Measurements from ENCODE around the gene ITGB2.

The ITGB2 gene

GRCh38 chr21:44962403-44962966 lies 41.8 kb upstream of the ITGB2 start:
- no peak overlapping the region for H3K4me3 ChIP-seq
- peaks cover 53% of the 10 kb centered on the region for H3K36me3 ChIP-seq
- no peak overlapping the region for H3K27ac ChIP-seq
- no peak overlapping the region for H3K4me2 ChIP-seq
- TF ChIP-seq Cebpa-rat (IDR thresholded peaks at IDR 0.05) = no peak
- H3K4me1 ChIP-seq = peaks cover 87% of the 10 kb centered on the region
- H3K27me3 ChIP-seq = no peaks in the 10 kb centered on the region
- no peaks in the 10 kb centered on the region for H3K9me3 ChIP-seq
- no peak overlapping the region for H3K9ac ChIP-seq
- peaks cover 99% of the 10 kb centered on the region for H4K20me1 ChIP-seq

DNA sequence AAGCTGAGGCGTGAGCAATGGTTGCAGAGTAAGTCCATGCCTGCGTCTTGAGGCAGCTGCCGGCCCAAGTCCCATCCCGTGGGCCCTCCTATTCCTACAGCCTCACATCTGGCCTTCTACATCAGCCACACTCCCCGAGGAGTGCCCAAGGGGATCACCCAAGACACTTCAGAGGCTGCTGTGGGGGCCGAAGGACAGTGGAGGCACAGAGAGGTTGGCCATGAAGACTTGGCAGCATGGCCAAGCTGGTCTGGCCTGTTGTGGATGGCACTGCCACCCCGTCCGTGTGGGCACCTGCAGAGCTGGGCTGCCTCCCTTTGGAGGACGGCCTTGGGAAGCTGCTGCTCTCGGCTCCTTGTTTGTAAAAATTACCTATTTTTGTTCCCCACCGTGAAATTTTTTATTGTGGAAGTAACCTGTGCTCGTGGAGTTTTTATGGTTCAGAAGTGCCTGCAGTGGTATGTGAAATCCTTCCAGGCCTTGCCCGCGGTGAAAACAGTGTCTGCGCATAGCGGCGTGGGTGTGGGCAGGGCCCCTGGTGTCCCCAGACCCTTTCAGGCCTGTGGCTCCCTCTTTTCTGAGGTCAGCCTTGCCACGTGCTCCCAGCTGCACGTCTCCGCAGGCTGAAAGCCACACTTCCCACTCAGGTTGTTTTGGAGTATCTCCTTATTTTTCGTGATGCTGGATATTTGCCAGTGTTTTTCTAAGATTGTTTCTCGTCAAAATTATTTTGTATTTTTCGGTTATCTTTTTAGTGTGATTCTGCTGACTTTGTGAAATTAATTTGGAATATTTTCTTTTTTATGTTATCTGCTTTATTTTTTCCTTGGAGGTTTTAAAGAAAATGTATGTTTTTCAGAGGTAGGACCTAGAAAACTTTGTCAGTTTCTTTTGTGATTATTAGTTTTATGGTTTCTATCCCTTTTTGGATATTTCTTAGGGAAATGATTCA lies 39.7 kb upstream of the ITGB2 start:
- H3K27ac ChIP-seq = no peak overlapping the region
- peaks cover 99% of the 10 kb centered on the region for H4K20me1 ChIP-seq
- no peaks in the 10 kb centered on the region for H3K27me3 ChIP-seq
- no peak for TF ChIP-seq Cebpa-rat (IDR thresholded peaks at IDR 0.05)
- no peaks in the 10 kb centered on the region for H3K9me3 ChIP-seq
- no peak overlapping the region for H3K4me3 ChIP-seq
- peaks cover 47% of the 10 kb centered on the region for H3K36me3 ChIP-seq
- H3K4me1 ChIP-seq = peaks cover 87% of the 10 kb centered on the region
- H3K9ac ChIP-seq = peak overlapping the region; percentile 42; the same call in 1 of the 2 replicates
- peak overlapping the region; percentile 91 for H3K4me2 ChIP-seq

DNA sequence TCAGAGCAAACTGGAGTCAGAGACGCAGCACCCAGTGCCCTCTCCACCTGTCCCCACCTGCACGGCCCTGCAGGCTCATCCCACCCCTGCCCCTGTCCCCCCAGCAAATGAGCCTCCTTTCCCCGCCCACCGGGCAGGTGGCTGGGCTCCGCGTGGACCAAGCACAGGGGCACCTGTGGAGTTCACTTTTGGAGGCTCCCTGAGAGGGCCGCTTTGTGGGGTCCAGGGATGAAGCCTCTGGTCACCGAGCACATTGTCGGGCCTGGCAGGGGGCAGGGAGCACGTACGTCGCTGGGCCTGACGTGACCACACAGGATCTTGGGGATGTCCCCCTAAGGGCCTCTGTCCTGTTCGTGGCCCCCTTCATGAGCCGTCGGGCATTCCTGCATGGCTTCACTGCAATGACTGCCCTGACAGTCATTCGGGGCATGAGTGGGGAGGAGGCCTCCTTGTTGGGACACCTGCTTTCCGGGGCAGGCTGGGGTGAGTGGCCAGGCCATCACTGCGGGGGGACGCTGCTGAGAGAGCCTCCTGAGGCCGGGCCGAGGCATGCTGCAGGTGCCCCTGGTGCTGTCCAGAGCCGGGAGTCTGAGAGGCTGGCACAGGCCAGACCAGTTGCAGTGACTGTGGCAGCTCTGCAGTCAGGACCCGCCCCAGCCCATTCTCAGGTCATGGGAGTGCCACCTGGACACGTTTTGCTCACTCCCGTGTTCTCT lies 38.8 kb upstream of the ITGB2 start:
- Histone ChIP-seq H3K9me3 (no peaks in the 10 kb centered on the region), H3K4me2 (peak overlapping the region; percentile 91), H3K4me1 (peaks cover 87% of the 10 kb centered on the region), H3K4me3 (peak overlapping the region; percentile 56), H4K20me1 (peaks cover 98% of the 10 kb centered on the region), H3K36me3 (peaks cover 47% of the 10 kb centered on the region), H3K27ac (peak overlapping the region; percentile 62; the same call in 1 of the 2 replicates), H3K9ac (peak overlapping the region; percentile 42; the same call in 1 of the 2 replicates), H3K27me3 (no peaks in the 10 kb centered on the region)
- no peak for TF ChIP-seq Cebpa-rat (IDR thresholded peaks at IDR 0.05)

DNA sequence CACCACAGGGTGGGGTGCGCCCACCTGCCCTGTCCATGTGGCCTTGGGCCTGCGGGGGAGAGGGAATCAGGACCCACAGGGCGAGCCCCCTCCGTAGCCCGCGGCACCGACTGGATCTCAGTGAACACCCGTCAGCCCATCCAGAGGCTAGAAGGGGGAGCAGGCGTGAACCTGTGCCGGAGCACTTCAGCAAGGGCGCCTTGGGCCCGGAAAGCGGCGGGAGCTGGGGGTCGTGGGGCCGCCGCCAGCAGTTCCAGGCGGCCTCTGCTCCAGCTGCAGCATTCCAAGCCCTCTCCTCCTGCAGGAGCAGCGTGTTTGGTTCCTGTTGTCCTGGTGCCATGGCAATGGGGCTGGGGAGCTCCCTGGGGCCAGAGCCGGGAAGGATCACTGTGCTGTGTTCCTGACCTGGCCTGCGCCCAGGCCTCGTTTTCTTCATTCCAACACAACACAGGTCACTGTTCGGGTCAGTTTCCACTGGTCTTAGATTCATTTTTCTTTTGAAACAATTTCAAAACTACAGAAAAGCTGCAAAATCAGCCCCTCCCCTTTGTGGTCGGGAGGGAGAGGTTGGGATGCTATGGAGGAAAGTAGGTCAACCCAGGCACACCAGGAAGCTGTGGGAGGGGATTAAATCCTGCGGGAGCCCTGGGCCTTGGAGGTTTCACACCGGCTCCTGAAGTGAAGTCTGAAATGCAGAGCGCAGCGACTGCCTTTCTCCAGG lies 37.9 kb upstream of the ITGB2 start:
- H3K27me3 ChIP-seq = no peaks in the 10 kb centered on the region
- peaks cover 99% of the 10 kb centered on the region for H4K20me1 ChIP-seq
- no peak for TF ChIP-seq Cebpa-rat (IDR thresholded peaks at IDR 0.05)
- H3K9me3 ChIP-seq = no peaks in the 10 kb centered on the region
- peaks cover 47% of the 10 kb centered on the region for H3K36me3 ChIP-seq
- peaks cover 88% of the 10 kb centered on the region for H3K4me1 ChIP-seq
- H3K4me2 ChIP-seq = peak overlapping the region; percentile 91
- H3K9ac ChIP-seq = peak overlapping the region; percentile 42; the same call in 1 of the 2 replicates
- H3K27ac ChIP-seq = peak overlapping the region; percentile 62; the same call in 1 of the 2 replicates
- H3K4me3 ChIP-seq = peak overlapping the region; percentile 56

DNA sequence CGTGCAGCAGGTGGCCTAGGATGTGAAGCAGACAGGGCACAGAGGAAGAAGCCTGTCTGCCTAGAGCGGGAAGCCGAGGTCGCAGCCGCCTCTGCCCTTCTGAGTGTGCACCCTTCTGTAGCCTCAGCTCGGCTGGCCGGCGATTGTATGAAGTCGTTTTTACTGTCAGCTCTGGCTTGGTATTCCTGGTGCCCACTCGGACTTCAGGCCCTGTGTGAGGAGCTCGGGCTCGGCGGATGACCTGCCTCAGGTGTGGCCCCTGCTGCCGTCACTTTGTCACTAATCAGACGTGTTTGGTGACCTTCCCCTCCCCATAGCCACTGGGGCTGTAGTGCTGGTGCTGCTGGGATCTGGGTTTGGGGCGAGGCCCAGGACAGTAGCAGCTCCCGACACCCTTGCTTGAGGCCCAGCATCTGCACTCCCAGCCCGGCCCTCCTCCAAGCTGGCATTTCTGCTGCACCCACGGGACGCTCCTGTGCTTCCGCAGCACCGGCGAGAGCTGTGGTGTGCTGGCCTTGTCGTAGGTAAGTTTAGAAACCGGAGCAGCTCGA lies 37.3 kb upstream of the ITGB2 start:
- H3K9ac ChIP-seq = peak overlapping the region; percentile 42; the same call in 1 of the 2 replicates
- H3K36me3 ChIP-seq = peaks cover 46% of the 10 kb centered on the region
- H3K27ac ChIP-seq = peak overlapping the region; percentile 62; the same call in 1 of the 2 replicates
- no peak for TF ChIP-seq Cebpa-rat (IDR thresholded peaks at IDR 0.05)
- H3K4me1 ChIP-seq = peaks cover 88% of the 10 kb centered on the region
- no peaks in the 10 kb centered on the region for H3K27me3 ChIP-seq
- H3K4me3 ChIP-seq = peak overlapping the region; percentile 56
- H3K9me3 ChIP-seq = no peaks in the 10 kb centered on the region
- peak overlapping the region; percentile 91 for H3K4me2 ChIP-seq
- H4K20me1 ChIP-seq = peaks cover 99% of the 10 kb centered on the region

DNA sequence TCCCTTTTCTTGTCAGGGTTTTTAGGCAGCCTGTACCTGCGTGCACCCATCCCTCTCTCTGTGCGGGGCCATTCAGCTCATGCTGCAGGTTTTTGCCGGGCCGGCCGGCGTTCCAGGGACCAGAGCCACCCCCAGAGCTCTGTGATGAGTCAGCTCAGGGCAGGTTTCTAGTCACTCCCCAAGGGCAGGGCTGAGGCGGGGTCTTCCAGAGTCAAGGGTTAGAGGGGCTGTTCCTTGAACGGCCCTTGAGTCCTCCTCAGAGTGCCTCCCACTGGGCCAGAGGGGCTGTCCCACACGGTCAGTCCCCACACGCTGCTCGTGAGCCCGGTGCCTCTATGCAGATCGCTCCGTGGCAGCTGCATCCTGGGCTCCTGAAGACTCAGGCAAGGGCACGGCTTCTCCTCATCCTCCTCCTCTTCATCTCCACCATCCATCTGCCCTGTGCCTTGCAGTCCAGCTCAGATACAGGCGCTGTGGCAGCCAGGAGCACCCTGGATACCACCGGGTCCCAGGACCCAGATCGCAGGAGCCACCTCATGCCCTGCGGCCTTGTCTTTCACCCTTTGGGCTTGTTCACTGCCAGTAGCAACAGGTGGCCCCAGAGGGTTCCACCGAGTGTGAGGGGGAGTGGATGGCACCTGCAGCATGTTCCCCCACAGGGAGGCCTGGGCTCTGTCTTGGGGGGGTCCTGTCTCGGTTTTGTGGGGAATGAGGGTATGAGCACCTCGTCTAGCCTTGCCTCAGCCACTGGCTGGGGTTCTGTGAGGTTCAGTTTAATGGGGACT lies 36.5 kb upstream of the ITGB2 start:
- no peaks in the 10 kb centered on the region for H3K27me3 ChIP-seq
- peaks cover 39% of the 10 kb centered on the region for H3K36me3 ChIP-seq
- peak overlapping the region; percentile 42 for H3K9ac ChIP-seq
- no peaks in the 10 kb centered on the region for H3K9me3 ChIP-seq
- no peak for TF ChIP-seq Cebpa-rat (IDR thresholded peaks at IDR 0.05)
- peaks cover 88% of the 10 kb centered on the region for H3K4me1 ChIP-seq
- peak overlapping the region; percentile 62 for H3K27ac ChIP-seq
- H3K4me2 ChIP-seq = peak overlapping the region; percentile 91
- H3K4me3 ChIP-seq = peak overlapping the region; percentile 56
- peaks cover 99% of the 10 kb centered on the region for H4K20me1 ChIP-seq

GRCh38 chr21:44956356-44957046 lies 35.8 kb upstream of the ITGB2 start:
- peak overlapping the region; percentile 42; the same call in 1 of the 2 replicates for H3K9ac ChIP-seq
- peak overlapping the region; percentile 91 for H3K4me2 ChIP-seq
- H3K9me3 ChIP-seq = no peaks in the 10 kb centered on the region
- no peak for TF ChIP-seq Cebpa-rat (IDR thresholded peaks at IDR 0.05)
- H3K27me3 ChIP-seq = no peaks in the 10 kb centered on the region
- H3K27ac ChIP-seq = peak overlapping the region; percentile 62
- peaks cover 92% of the 10 kb centered on the region for H3K4me1 ChIP-seq
- H4K20me1 ChIP-seq = peaks cover 92% of the 10 kb centered on the region
- H3K36me3 ChIP-seq = peaks cover 34% of the 10 kb centered on the region
- H3K4me3 ChIP-seq = peak overlapping the region; percentile 56

DNA sequence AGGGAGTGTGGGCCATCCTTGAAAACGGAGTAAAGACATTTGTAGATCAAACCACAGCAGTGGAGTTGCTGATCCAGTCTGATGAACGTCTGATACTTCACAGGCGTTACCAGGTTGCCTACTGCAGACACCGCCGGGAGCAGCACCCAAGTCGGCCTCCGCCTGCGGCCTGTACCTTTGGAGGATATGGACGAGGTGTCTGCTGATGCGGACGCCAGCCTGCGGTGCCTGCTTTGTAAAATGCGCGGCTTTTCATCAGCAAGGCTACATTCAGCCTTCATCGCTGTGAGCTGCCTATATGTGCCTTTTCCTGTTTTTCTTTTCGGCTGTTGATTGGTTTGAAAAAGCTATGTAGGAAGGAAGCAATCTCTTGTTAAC lies 35.1 kb upstream of the ITGB2 start:
- Histone ChIP-seq H3K9me3 (no peaks in the 10 kb centered on the region), H3K4me2 (peak overlapping the region; percentile 91), H3K4me1 (peaks cover 99% of the 10 kb centered on the region), H3K36me3 (peaks cover 33% of the 10 kb centered on the region), H3K4me3 (peak overlapping the region; percentile 56), H3K27ac (peak overlapping the region; percentile 61), H3K9ac (peak overlapping the region; percentile 56; the same call in 1 of the 2 replicates), H4K20me1 (peaks cover 91% of the 10 kb centered on the region), H3K27me3 (no peaks in the 10 kb centered on the region)
- no peak for TF ChIP-seq Cebpa-rat (IDR thresholded peaks at IDR 0.05)
